AG10803 (cell line): ENCODE results near the gene SLC26A5.

Source experiments
- DNase-seq: peaks from one replicate; pipeline ENCODE4 v3.0.0; 2010; ENCODE audit warnings: low read depth
- H3K4me3 ChIP-seq: 2 replicates; pipeline ENCODE4 v1.5.1; 2011; ENCODE audit warnings: mild to moderate bottlenecking, low read length, control low read depth
- TF ChIP-seq, protein P1 (sequence below): conservative IDR thresholded peaks from 2 replicates; pipeline ENCODE4 v1.5.1; 2011; ENCODE audit warnings: mild to moderate bottlenecking, low read length, control low read depth, inconsistent platforms

SLC26A5 gene

DNA sequence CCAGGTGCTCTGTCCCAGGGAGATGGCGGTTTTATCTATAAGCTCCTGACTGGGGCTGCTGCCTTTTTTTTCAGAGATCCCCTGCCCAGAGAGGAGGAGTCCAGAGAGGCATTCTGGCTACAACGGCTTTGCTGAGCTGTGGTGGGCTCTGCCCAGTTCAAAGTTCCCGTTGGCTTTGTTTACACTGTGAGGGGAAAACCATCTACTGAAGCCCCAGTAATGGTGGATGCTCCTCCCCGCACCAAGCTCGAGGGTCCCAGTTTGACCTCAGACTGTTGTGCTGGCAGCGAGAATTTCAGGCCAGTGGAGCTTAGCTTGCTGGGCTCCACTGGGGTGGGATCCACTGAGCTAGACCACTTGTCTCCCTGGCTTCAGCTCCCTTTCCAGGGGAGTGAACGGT, 16.4 kb upstream of the SLC26A5 start:
- H3K4me3 ChIP-seq = no peak overlapping the region
- TF ChIP-seq, protein P1, sequence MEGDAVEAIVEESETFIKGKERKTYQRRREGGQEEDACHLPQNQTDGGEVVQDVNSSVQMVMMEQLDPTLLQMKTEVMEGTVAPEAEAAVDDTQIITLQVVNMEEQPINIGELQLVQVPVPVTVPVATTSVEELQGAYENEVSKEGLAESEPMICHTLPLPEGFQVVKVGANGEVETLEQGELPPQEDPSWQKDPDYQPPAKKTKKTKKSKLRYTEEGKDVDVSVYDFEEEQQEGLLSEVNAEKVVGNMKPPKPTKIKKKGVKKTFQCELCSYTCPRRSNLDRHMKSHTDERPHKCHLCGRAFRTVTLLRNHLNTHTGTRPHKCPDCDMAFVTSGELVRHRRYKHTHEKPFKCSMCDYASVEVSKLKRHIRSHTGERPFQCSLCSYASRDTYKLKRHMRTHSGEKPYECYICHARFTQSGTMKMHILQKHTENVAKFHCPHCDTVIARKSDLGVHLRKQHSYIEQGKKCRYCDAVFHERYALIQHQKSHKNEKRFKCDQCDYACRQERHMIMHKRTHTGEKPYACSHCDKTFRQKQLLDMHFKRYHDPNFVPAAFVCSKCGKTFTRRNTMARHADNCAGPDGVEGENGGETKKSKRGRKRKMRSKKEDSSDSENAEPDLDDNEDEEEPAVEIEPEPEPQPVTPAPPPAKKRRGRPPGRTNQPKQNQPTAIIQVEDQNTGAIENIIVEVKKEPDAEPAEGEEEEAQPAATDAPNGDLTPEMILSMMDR = no peak
- DNase-seq = no peak

DNA sequence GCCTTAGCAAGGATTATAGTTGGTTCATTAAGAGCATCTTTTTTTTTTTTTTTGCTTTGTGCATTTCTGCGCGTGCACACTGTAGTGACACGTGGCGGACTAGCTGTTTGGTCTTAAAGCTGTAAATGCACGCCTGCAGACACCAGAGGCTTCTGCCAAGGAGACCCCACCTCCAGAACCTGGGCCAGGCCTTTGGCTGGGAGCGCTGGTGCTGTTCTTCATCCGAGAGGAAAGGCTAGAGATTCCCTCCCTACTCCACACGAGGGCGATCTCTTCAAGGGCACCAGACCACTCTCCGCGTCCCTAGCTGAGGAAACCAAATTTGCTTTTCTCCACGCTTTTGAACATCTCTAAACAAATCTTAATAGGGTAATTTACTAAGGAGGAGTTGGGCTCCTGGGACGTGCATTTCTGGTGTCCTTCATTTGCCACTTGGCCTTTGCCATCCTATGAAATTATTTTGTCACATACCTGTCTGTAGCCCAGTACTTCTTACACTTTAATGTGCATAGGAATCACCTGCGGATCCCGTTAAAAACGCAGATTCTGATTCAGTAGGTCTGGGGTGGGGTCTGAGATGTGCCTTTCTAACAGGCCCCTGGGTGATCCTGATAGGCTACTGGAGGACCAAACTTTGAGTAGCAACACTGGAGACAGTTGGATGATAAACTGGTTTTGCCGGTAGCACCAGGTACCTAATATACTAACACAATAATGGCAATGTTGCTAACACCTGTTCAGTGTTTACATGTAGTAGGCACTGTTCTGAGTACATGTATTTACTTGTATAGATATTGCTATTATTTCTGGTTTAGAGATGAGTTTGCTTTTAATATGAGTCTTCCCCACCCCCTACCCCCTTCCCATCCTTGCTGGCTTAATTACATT, 1.3 kb upstream of the SLC26A5 start:
- no peak overlapping the region for H3K4me3 ChIP-seq
- TF ChIP-seq, protein P1 = peak; percentile 80

GRCh38 chr7:103445228-103446048, 569 bp downstream of the SLC26A5 start:
- TF ChIP-seq, protein P1 = no peak
- peak overlapping the region; percentile 38 for H3K4me3 ChIP-seq
- no peak for DNase-seq

More for the DNA sequence above, 1.3 kb upstream of the SLC26A5 start:
- peak; percentile 39 for DNase-seq

DNA sequence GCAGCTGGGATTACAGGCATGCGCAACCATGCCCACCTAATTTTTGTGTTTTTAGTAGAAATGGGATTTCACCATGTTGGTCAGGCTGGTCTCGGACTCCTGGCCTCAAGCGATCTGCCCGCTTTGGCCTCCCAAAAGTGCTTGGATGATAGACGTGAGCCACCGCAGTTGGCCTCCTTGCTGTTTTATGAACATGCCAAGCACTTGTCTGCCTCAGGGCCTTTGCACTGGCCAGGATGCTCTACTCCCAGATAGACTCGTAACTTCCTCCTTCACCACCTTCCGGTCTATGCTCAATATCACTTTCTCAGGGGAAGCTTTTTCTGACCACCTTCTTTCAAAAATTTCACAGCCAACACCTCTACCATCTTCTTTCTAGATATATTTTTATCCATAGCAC, 6.3 kb downstream of the SLC26A5 start:
- TF ChIP-seq, protein P1 = no peak
- no peak overlapping the region for H3K4me3 ChIP-seq
- DNase-seq = no peak

GRCh38 chr7:103437623-103438022, 8.4 kb downstream of the SLC26A5 start:
- TF ChIP-seq, protein P1 = no peak

DNA sequence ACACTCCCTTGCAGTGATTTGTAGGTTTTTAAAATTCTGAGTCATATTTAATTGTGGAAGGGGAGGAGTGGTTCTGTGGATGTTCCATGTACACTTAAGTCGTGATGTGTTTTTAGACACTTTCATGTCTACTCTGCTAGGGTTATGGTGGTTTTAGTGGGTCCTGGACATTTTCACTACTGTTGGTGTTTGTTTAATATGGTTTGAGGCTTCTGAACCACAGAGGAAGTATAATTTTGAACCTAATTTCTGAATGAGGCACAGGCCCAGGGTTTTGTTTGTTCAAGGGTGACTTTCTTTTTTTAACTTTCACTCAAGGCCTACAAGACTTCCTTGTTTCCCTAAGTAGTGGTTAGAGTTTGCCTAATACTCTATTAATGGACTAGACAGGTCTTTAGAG, 13.3 kb downstream of the SLC26A5 start:
- no peak overlapping the region for H3K4me3 ChIP-seq
- DNase-seq = no peak
- TF ChIP-seq, protein P1 = no peak

More at GRCh38 chr7:103437623-103438022, 8.4 kb downstream of the SLC26A5 start:
- no peak overlapping the region for H3K4me3 ChIP-seq
- no peak for DNase-seq
